ENCODE measurements around the gene IYD.

The IYD gene

DNA sequence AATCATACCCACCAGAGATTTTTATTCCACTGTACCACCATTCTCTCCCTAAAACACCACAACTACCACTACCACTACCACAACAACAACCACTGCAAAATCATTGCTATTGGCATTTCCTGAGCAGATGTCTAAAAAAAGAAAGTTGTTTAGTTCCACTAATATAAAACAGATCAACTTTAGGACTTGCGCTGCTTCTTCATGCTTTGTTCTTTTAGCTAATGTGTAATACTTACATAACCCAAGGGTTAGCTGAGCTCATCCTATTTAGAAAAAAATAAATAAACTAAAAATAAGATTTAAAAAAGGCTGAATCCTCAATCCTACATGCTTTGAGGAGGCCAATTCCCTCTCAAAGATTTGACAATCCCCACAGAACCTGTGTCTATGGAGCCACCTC lies 11.4 kb downstream of the IYD start:
- H3K4me3 ChIP-seq (ENCODE audit: low read depth, low read length): no peak overlapping the region
- TF ChIP-seq, protein P1, sequence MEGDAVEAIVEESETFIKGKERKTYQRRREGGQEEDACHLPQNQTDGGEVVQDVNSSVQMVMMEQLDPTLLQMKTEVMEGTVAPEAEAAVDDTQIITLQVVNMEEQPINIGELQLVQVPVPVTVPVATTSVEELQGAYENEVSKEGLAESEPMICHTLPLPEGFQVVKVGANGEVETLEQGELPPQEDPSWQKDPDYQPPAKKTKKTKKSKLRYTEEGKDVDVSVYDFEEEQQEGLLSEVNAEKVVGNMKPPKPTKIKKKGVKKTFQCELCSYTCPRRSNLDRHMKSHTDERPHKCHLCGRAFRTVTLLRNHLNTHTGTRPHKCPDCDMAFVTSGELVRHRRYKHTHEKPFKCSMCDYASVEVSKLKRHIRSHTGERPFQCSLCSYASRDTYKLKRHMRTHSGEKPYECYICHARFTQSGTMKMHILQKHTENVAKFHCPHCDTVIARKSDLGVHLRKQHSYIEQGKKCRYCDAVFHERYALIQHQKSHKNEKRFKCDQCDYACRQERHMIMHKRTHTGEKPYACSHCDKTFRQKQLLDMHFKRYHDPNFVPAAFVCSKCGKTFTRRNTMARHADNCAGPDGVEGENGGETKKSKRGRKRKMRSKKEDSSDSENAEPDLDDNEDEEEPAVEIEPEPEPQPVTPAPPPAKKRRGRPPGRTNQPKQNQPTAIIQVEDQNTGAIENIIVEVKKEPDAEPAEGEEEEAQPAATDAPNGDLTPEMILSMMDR (IDR thresholded peaks at IDR 0.05; ENCODE audit: low read depth, low read length): no peak

DNA sequence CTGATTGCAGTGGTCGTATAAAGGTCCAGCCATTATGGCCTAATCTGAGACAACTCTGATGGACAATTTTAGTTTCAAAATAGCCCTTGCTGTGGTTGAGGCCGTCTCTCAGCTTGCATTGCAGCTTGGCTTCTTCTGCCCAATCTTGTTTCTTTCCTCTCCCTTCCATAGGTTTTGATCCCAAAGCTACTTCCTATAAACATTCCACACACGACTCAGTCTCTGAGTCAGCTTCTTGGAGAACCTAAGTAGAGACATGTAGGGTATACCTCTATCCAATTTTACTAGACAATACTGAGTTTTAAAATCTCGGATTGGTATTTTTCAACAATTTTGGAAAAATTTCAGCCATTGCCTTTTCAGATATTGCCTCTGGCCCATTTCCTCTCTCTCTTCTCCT lies 13.4 kb downstream of the IYD start:
- no peak overlapping the region for H3K4me3 ChIP-seq (ENCODE audit: low read depth, low read length)
- TF ChIP-seq, protein P1 (IDR thresholded peaks at IDR 0.05; ENCODE audit: low read depth, low read length): no peak

DNA sequence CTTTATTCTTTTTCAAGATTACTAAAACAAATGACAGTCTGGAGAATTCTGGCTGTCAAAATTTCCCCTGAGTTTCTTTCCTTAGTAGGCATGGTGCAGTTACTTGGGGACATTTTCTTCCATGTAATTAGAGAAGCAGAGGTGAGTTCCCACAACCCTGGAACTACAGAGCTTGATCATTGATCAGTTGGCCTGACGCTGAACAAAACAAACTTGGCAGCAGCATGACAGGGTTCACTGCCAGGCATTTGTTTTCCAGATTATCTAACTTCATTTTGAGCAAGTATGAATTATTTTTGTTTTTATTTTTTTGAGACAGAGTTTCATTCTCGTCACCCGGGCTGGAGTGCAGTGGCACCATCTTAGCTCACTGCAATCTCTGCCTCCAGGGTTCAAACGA lies 22.6 kb downstream of the IYD start:
- no peak overlapping the region for H3K4me3 ChIP-seq (ENCODE audit: low read depth, low read length)
- TF ChIP-seq, protein P1 (IDR thresholded peaks at IDR 0.05; ENCODE audit: low read depth, low read length): no peak

DNA sequence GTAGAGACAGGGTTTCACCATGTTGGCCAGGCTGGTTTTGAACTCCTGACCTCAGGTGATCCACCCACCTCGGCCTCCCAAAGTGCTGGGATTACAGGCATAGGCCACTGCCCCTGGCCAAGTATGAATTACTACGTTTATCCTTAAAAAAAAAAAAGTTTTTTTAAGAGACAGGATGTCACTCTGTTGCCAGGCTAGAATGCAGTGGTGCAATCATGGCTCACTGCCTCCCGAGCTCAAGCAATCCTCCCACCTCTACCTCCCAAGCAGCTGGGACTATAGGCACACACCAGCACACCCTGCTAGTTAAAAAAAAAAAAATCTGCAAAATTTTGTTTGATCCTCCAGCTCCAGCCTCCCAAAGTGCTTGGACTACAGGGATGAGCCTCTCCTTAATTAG lies 23.1 kb downstream of the IYD start:
- H3K4me3 ChIP-seq (ENCODE audit: low read depth, low read length): no peak overlapping the region
- TF ChIP-seq, protein P1 (IDR thresholded peaks at IDR 0.05; ENCODE audit: low read depth, low read length): no peak

DNA sequence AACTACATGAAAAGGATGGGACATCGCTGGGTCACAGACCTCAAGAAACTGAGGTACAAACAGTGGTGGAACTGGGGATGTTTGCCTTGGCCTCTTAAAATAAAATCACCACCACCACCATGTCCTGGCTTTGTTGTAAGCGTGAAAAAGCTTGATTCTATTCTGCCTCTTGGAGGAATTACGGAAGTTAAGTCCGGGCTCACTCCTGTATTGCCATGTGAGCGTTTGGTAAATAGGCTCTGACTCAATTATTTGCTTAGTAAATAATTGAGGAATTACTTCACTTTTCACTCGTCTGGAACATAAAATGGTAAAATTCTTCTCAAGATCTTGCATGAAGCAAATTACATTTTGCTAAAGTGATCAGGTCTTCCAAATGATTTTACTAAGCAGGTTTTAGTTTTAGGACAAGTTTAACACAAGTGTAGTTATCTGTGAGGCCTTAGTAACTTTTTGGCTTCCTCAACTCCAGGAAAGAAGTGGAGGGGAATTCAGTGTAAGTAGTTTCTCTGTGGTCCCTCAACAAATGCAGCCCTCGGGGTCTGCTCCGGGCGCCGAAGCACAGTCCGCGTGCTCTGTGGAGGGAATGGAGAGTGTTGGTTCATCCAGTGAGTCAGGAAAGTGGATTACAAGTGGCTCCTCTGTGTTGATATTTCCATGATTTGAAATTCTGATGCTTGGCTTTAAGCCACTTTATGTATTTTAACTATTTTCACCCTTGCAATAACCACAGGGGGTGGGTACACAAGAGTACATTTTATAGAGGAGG lies 23.8 kb downstream of the IYD start:
- H3K4me3 ChIP-seq (ENCODE audit: low read depth, low read length): no peak overlapping the region
- TF ChIP-seq, protein P1 (IDR thresholded peaks at IDR 0.05; ENCODE audit: low read depth, low read length): no peak

DNA sequence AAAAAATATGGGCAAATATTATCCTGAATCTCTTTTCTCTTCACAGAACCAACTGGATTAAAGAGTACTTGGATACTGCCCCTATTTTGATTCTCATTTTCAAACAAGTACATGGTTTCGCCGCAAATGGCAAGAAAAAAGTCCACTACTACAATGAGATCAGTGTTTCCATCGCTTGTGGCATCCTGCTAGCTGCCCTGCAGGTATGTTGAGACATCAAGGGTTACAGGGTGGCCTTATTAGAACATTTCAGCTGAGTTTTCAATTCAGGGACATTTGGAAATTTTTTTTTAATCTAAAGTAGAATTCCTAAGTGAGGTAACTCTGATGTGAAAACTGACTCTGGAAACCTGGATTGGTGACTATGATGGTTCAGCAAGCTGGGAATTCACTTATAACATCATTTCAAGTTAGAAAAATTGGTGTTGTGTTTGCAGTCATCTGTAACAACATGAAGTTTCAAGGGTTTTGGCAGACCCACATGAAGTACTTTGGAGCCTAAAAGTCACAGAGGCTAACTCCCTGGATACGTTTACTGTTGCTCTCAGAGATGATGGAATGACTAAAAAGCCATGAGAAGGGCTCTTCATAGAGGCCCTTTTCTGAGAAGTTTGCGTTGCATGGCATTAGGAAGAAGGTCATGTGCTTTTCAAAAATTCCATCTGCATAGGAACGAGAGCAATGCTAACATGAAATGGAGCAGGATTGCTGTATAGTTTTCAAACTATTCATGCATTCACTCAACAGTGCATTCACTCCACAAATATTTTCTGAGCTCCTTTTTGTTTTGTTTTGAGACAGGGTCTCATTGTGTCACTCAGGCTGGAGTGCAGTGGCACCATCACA lies 25.5 kb downstream of the IYD start:
- H3K4me3 ChIP-seq (ENCODE audit: low read depth, low read length): no peak overlapping the region
- TF ChIP-seq, protein P1 (IDR thresholded peaks at IDR 0.05; ENCODE audit: low read depth, low read length): no peak

DNA sequence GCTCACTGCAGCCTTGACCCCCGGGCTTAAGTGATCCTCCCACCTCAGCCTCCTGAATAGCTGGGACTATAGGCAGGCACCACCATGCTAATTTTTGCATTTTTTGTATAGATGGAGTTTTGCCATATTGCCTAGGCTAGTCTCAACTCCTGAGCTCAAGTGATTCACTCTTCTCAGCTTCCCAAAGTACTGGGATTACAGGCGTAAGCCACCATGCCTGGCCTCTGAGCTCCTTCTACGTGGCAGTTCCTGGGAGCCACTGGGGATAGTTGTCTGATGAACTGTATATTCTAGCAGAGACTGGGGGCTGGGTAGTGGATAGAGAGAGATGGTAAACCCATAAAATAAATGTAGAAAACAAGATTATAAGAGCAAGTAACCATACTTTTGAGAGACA lies 26.1 kb downstream of the IYD start:
- H3K4me3 ChIP-seq (ENCODE audit: low read depth, low read length): no peak overlapping the region
- TF ChIP-seq, protein P1 (IDR thresholded peaks at IDR 0.05; ENCODE audit: low read depth, low read length): no peak
